NCI-H1694 treated with DMSO at 0.1 percent for 48 hours (cell line): ENCODE data around the gene ENKUR.
"Not testable (repeated sequence)": the region's sequence is repeated elsewhere in the genome, so short reads cannot be mapped to it uniquely, and the experiment has no call there.

Experiments used
- DNase-seq: peaks from one replicate; lab custom pipeline; 2025; lab: John Stamatoyannopoulos, UW

The ENKUR gene

GRCh38 chr10:25023278-25023677, 7.3 kb upstream of the ENKUR start:
- no peak for DNase-seq

DNA sequence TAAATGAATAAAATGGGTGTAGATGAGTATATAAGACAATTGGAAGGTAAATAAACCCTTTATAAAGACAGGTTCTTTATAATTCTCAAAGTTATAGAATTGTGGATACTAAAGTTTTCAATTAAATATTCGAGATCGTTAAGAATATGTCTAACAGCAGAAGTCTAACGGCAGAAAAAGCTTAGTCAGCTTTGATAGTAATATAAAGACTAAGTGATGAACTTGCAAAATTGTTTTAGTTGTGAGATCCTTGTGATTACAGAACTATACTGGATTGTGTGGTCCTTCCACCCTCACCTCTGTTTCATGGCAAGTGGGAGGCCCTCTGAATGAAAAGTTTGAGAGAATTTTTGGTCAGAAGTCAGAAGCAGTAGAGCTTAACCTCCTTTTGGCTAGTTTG, 2.7 kb upstream of the ENKUR start:
- no peak for DNase-seq

GRCh38 chr10:25017661-25018060, 1.7 kb upstream of the ENKUR start:
- DNase-seq: no peak

DNA sequence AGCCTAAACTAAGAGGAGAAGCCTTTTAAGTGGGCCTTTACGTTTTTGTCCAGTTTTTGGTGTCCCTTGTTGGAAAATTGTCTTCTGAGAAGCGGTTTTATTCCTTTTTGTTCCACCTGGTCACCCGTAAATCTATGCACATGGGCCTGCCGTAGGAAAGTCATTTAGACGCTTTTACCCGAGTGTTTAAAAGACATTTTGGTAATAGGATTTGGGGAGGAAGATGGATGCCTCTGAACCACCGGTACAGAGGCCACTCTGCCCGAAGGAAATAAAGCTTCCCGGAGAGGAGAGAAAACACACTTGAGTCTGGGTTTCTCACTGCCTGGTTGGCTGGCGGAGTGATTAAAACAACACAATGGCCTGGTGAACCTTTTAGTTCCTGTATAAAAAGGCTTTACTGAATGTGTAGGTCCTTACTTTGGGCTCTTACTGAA, 1.2 kb upstream of the ENKUR start:
- no peak for DNase-seq

GRCh38 chr10:25016376-25017153, 607 bp upstream of the ENKUR start, which contains the start of gene THNSL1:
Gene THNSL1 (plus strand): TSS chr10:25016612. CDS start chr10:25023224, 6,612 bp downstream.
- DNase-seq: peak; percentile 94

- DNase-seq: no peak
Measured at GRCh38 chr10:25014579-25014978, 1.4 kb downstream of the ENKUR start.

DNA sequence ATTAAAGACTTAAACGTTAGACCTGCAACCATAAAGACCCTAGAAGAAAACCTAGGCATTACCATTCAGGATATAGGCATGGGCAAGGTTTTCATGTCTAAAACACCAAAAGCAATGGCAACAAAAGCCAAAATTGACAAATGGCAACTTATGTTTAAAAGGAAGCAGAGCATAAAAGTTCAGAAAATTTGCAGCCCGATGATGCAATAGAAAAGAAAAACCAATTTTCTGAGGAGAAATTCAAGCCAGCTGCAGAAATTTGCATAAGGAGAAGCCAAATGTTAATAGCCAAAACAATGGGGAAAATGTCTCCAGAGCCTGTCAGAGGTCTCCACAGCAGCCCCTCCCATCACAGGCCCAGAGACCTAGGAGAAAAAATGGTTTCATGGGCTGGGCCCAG, 4.4 kb downstream of the ENKUR start:
- DNase-seq: not testable (repeated sequence)

- DNase-seq: no peak
Measured at GRCh38 chr10:24998044-24998443, 17.9 kb downstream of the ENKUR start.

- no peak for DNase-seq
Measured at GRCh38 chr10:24995072-24995471, 20.9 kb downstream of the ENKUR start.

DNA sequence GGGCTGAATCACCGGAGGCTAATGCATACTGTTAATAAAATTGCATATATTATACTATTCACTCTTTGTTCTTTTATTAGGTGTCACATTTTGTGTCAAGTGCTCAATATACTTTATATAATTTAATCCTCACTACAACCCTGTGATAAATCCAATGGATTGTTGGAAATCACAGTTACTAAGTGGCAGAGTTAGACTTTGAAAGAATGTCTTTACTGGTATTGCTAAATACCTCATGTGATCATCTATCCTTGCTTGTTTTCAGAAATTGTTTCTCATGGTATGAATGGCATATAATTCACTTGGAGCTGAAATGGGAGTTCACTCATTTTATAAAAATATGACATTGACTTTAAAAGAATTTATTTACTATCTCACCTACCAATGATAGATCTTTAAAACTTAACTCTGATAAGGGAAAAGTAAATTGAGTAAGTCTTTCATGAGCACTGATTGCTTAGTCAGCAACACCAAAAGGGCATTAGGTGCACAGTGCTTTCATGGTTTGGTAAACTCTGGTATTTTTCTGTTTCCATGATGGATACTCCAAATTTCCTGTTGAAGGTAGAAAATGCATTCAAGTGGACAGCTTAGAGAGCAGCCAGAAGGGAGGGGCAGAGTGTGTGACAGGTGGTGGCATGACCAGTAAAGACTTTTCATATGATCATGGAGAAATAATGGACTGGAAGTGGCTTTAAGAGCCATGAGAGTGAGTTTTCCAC, 22.6 kb downstream of the ENKUR start:
- no peak for DNase-seq

GRCh38 chr10:24992512-24993133, 23.3 kb downstream of the ENKUR start:
- no peak for DNase-seq

GRCh38 chr10:24991298-24991697, 24.7 kb downstream of the ENKUR start:
- no peak for DNase-seq

DNA sequence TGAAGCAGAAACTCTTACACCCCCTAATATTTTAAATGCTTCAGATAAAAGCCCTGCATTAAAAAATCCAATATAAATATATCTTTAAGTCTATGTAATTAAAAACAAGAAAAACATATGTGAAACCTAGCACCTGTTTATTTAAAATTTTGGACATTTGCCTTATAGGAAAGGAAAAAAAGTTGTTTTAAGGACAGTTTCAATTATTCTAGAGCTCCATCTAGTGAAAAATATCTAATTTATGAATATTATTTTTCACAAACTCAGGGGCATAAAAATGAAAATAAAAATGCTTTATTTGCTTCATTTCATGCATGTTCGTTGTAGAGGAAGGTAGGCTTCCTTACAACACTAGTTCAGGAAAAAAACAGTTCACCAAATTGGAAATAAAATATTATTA, 26.1 kb downstream of the ENKUR start:
- DNase-seq: peak; percentile 38

GRCh38 chr10:24988831-24989640, 26.9 kb downstream of the ENKUR start:
- no peak for DNase-seq

DNA sequence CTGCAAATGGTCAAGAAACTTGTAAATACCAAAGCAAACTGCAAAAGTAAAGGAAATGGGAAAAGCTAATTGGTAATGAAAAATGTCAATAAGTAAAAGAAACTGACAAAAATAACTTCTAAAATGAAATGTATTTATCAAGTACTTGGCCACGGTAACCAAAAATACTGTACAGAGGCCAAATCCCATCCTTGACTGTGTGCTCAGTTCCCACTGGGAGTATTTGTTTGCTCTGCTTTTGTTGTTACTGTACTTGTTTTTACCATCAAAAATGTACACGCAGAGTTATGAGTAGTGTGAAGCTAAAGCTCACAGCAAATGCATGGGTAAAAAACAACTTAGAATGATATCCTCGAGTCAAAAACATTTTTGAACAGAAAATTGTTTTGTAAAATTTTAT, 31.1 kb downstream of the ENKUR start:
- no peak for DNase-seq

- no peak for DNase-seq
Measured at GRCh38 chr10:24983946-24984345, 32.0 kb downstream of the ENKUR start.

DNA sequence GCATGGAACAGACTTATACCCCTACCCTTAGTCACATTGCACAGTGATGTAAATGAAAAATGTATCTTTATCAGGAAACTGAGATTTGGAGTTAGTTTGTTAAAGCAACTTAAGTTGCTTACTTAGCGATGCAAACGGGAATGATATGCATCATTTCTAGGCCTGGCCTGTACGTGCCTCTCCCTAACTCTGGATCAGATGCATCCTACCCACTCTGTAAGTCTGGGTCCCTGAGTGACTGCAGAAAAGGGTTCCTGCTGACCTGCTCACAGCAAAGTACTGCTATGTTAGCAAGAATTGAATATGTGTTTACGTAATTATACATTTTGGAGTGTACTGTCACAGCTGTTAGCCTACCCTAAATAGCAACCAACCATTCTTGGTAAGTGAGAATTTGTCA, 32.8 kb downstream of the ENKUR start:
- no peak for DNase-seq

DNA sequence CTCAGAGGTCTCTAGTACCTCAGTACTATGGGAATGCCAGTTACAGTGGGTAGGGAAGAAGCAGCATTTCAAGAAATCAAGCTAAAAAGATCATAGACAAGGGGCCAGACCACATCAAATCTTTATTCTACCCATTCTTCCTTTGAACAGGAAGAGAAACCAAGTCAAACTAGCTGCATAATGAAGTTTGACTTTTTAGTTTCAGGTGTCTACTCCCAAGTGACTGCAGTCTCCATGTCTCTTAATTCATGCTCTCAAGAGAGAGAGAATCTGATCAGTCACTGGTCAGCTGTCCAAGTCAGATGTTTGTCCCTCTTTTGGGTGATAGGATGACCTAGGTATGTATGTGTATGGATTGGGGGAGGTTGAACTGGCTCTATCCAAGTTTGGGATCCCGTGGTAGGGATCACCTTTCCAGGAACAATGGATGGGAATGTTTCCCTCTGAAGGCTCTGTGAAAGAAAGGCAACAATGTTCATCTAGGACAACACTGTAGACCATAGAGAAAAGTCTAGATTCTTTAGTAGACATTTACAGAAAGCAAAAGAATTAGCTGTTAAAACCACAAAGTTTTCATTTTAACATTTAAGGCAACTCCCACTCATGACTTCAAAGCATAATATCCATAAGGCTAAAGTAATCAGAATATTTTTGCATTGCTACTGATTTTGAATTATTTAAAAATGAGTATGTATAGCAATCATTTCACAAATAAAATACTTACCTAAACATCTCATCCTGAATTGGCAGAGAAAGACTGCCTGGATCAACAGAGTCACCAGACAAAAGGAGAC, 33.4 kb downstream of the ENKUR start:
- no peak for DNase-seq

DNA sequence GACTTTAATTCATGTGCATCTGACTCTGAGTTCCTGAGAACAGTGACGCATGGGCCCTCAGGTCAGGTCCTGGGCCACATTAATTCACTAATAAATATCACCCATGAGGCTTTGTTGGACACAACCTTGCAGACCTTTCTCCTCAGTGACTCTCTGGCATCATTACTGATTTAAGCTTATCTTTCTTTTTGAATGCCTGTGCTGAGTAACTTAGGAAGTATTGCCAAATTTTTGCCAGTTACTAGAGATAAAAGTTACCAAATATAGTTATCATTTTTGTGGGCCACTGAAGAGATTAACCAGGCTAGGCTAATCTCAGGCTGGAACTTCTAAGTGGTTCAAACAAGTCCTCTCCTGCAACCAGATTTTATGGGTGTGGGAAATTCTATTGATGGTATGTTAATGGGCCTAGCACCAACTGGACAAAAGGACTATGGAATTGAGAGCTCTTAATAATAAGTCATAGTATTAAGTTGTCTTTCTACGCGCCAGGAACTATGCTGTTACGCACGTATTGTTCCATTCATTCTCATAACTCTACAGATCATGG, 34.7 kb downstream of the ENKUR start:
- no peak for DNase-seq

- DNase-seq: no peak
Measured at GRCh38 chr10:24979685-24980084, 36.3 kb downstream of the ENKUR start.

DNA sequence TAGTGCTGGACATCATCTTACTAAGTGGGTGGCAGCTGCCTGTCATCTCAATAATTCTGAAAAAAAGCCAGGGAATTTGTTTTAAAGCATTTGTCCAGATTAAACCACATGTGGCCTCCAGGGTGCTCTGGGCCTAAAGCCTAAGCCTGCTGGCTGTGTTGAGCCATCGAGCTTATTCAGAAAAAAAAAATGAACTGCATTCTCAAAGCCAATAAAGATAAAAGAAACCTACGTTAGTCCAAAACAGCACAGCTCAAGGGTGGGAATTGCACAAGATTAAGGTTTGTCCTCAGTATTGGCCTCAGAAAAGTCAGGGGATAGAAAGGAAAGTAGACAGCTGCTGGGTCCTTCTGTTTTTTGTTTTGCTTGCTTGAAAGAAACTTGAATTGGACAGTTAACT, 41.0 kb downstream of the ENKUR start:
- DNase-seq: no peak
